Type B pancreatic cell (in vitro differentiated cells): ENCODE measurements around the gene TGFA. TPM values are rescaled to one million over a fixed set of nuclear protein-coding genes. Genes with fewer than 3 reads are reported as not detected.

ENCODE experiments used
- DNase-seq: peaks from one replicate; pipeline ENCODE4 v3.0.0; 2021; ENCODE audit warnings: mixed read lengths; ENCODE audit not compliant: unreplicated experiment; ENCODE audit errors: extremely low spot score
- H3K27ac Mint-ChIP-seq: 2 replicates; pipeline ENCODE4 v1.8.0; 2021; ENCODE audit warnings: mild to moderate bottlenecking, mixed read lengths
- H3K27me3 Mint-ChIP-seq: 2 replicates; pipeline ENCODE4 v1.8.0; 2021; ENCODE audit warnings: mixed read lengths
- H3K36me3 Mint-ChIP-seq: 2 replicates; pipeline ENCODE4 v1.8.0; 2021; ENCODE audit warnings: mixed read lengths
- H3K4me1 Mint-ChIP-seq: one replicate; pipeline ENCODE4 v1.8.0; 2021; ENCODE audit warnings: mixed read lengths; ENCODE audit not compliant: unreplicated experiment
- H3K4me3 Mint-ChIP-seq: 2 replicates; pipeline ENCODE4 v1.8.0; 2021; ENCODE audit warnings: mild to moderate bottlenecking, mixed read lengths
- H3K9me3 Mint-ChIP-seq: 2 replicates; pipeline ENCODE4 v1.8.0; 2021; ENCODE audit warnings: mixed read lengths
- total RNA-seq: library from RNA; stranded (reverse); gene quantifications from 2 replicates; pipeline ENCODE4 v1.2.1, GENCODE V29; 2021; ENCODE audit warnings: low replicate concordance
- TF ChIP-seq, protein P1 (sequence below): fragments of 200-600 bp; sonication (generic); conservative IDR thresholded peaks from 2 replicates; pipeline ENCODE4 v1.5.0; 2021; ENCODE audit warnings: antibody characterized with exemption, mild to moderate bottlenecking

The TGFA gene
- total RNA-seq, 1 donor from 2014 or later, result 6.8 TPM

- no peaks in the 10 kb centered on the region for H3K36me3 Mint-ChIP-seq
- H3K4me3 Mint-ChIP-seq, result no peak overlapping the region
- H3K9me3 Mint-ChIP-seq, result no peaks in the 10 kb centered on the region
- DNase-seq, result no peak
- H3K27me3 Mint-ChIP-seq, result peaks cover 31% of the 10 kb centered on the region
- TF ChIP-seq, protein P1, sequence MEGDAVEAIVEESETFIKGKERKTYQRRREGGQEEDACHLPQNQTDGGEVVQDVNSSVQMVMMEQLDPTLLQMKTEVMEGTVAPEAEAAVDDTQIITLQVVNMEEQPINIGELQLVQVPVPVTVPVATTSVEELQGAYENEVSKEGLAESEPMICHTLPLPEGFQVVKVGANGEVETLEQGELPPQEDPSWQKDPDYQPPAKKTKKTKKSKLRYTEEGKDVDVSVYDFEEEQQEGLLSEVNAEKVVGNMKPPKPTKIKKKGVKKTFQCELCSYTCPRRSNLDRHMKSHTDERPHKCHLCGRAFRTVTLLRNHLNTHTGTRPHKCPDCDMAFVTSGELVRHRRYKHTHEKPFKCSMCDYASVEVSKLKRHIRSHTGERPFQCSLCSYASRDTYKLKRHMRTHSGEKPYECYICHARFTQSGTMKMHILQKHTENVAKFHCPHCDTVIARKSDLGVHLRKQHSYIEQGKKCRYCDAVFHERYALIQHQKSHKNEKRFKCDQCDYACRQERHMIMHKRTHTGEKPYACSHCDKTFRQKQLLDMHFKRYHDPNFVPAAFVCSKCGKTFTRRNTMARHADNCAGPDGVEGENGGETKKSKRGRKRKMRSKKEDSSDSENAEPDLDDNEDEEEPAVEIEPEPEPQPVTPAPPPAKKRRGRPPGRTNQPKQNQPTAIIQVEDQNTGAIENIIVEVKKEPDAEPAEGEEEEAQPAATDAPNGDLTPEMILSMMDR, result no peak
- H3K27ac Mint-ChIP-seq, result no peak overlapping the region
- H3K4me1 Mint-ChIP-seq, result no peaks in the 10 kb centered on the region
Observed at GRCh38 chr2:70494293-70494886, 59.2 kb downstream of the TGFA start.

GRCh38 chr2:70490381-70490780 lies 63.2 kb downstream of the TGFA start:
- no peaks in the 10 kb centered on the region for H3K36me3 Mint-ChIP-seq
- TF ChIP-seq, protein P1, result no peak
- no peaks in the 10 kb centered on the region for H3K4me1 Mint-ChIP-seq
- no peak overlapping the region for H3K4me3 Mint-ChIP-seq
- H3K9me3 Mint-ChIP-seq, result no peaks in the 10 kb centered on the region
- DNase-seq, result no peak
- H3K27ac Mint-ChIP-seq, result no peak overlapping the region
- peaks cover 12% of the 10 kb centered on the region for H3K27me3 Mint-ChIP-seq

DNA sequence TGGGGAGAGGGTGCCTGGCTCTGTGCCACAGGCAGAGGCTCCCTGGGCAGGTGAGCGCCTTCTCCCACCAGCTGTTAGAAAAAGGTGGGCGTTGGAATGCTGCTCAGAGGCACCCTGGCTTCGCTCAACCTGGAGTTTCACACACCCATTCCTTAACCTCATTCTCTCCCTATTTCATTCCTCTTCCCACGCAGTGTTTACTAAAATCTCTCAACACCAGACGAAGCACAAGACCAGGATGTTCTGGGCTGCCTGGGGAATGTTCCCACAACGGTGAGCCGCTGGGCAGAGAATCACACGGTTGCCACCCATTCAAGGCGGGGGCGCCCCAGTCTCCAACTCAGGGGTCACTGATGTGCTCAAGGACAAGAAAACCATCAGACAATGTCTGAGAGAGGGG lies 64.5 kb downstream of the TGFA start:
- Mint-ChIP-seq H3K27ac (no peak overlapping the region), H3K4me3 (no peak overlapping the region), H3K4me1 (no peaks in the 10 kb centered on the region), H3K36me3 (no peaks in the 10 kb centered on the region), H3K27me3 (peaks cover 19% of the 10 kb centered on the region), H3K9me3 (no peaks in the 10 kb centered on the region)
- TF ChIP-seq, protein P1, result no peak
- no peak for DNase-seq

DNA sequence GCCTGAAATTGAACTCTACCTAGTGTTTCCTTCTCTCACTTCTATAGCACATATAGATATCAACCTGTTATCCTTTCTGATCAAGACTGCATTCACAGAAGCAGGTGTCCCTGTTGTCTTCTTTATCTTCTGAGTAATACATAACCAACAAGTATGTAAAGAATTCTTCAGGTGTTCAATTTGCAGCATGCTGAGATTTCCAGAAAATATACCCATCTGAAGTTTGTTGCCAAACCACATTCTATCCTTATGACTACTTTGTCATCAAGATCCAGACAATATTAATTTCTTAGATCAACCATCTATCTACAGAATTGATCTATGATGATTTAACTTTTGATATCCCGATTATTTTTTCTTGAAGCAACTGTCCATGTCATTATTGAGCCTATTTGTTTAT lies 69.5 kb downstream of the TGFA start:
- H3K27ac Mint-ChIP-seq, result no peak overlapping the region
- no peaks in the 10 kb centered on the region for H3K4me1 Mint-ChIP-seq
- H3K4me3 Mint-ChIP-seq, result no peak overlapping the region
- no peaks in the 10 kb centered on the region for H3K9me3 Mint-ChIP-seq
- TF ChIP-seq, protein P1, result no peak
- DNase-seq, result no peak
- no peaks in the 10 kb centered on the region for H3K36me3 Mint-ChIP-seq
- peaks cover 8% of the 10 kb centered on the region for H3K27me3 Mint-ChIP-seq

- Mint-ChIP-seq H3K4me1 (no peaks in the 10 kb centered on the region), H3K27ac (no peak overlapping the region)
- TF ChIP-seq, protein P1, result no peak
Observed at GRCh38 chr2:70482401-70482800, 71.2 kb downstream of the TGFA start.

GRCh38 chr2:70480468-70480867 lies 73.2 kb downstream of the TGFA start:
- no peak for DNase-seq
- Mint-ChIP-seq H3K9me3 (no peaks in the 10 kb centered on the region), H3K36me3 (no peaks in the 10 kb centered on the region), H3K4me1 (peaks cover 4% of the 10 kb centered on the region), H3K27ac (no peak overlapping the region), H3K4me3 (no peak overlapping the region), H3K27me3 (peaks cover 10% of the 10 kb centered on the region)
- TF ChIP-seq, protein P1, result no peak

More at GRCh38 chr2:70482401-70482800, 71.2 kb downstream of the TGFA start:
- Mint-ChIP-seq H3K4me3 (no peak overlapping the region), H3K9me3 (no peaks in the 10 kb centered on the region), H3K36me3 (no peaks in the 10 kb centered on the region), H3K27me3 (peaks cover 7% of the 10 kb centered on the region)
- DNase-seq, result no peak
